ENCODE measurements around the gene GNAO1.

DNA sequence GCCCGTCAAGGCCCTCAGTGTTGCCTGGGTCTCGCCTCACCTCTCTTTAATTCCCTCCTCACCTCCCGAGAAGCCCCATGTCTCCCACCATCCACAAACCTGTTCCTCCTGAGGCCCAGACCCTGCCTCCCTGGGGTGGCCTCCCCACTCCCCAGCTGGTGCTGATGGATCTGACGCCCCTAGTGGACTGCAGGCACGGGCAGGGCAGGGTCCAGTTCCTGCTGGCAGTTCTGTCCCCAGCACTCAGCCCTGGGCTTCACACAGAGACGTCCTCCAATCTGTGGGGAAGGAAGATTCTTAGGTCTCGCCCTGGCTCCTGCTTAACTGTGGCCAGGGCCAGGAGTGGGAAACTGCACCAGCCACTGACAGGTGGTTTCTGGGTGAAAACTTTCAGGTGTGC lies 125.3 kb downstream of the GNAO1 start:
- TF ChIP-seq, protein P1, sequence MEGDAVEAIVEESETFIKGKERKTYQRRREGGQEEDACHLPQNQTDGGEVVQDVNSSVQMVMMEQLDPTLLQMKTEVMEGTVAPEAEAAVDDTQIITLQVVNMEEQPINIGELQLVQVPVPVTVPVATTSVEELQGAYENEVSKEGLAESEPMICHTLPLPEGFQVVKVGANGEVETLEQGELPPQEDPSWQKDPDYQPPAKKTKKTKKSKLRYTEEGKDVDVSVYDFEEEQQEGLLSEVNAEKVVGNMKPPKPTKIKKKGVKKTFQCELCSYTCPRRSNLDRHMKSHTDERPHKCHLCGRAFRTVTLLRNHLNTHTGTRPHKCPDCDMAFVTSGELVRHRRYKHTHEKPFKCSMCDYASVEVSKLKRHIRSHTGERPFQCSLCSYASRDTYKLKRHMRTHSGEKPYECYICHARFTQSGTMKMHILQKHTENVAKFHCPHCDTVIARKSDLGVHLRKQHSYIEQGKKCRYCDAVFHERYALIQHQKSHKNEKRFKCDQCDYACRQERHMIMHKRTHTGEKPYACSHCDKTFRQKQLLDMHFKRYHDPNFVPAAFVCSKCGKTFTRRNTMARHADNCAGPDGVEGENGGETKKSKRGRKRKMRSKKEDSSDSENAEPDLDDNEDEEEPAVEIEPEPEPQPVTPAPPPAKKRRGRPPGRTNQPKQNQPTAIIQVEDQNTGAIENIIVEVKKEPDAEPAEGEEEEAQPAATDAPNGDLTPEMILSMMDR (IDR thresholded peaks at IDR 0.05), result no peak
- no peak for TF ChIP-seq POLR2A (IDR thresholded peaks at IDR 0.05)
